Astrocyte (in vitro differentiated cells and primary cell): ENCODE data around the gene FEZ2.

Source experiments
- EZH2 ChIP-seq: IDR thresholded peaks from 2 replicates; pipeline ENCODE4 v1.6.1; 2012; ENCODE audit warnings: mild to moderate bottlenecking, low read length, inconsistent platforms; ENCODE audit not compliant: insufficient read depth
- TF ChIP-seq, protein P1 (sequence below): IDR thresholded peaks from 2 replicates; pipeline ENCODE4 v1.5.1; 2011; ENCODE audit warnings: low read depth, mild to moderate bottlenecking, inconsistent platforms, low read length, moderate library complexity; ENCODE audit not compliant: insufficient read depth

DNA sequence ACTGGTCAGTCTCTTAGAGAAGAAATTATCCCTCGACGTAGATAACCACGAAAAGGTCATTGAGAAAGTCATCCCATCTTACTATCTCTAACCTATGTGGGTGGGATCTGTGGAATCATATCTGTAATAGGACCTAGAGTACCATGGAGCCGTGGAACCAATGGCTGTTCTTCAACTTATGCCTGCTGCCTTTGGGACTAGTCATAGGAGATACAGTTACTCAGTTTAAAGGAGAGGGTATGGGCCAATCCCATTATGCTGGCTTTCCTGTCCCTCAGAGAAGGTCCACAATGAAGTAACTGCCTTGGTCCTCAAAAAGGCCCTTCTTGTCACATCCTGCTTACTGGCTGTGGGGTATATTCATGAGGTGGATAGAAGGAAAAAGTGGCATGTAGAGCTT lies 77.5 kb downstream of the FEZ2 start:
- TF ChIP-seq, protein P1, sequence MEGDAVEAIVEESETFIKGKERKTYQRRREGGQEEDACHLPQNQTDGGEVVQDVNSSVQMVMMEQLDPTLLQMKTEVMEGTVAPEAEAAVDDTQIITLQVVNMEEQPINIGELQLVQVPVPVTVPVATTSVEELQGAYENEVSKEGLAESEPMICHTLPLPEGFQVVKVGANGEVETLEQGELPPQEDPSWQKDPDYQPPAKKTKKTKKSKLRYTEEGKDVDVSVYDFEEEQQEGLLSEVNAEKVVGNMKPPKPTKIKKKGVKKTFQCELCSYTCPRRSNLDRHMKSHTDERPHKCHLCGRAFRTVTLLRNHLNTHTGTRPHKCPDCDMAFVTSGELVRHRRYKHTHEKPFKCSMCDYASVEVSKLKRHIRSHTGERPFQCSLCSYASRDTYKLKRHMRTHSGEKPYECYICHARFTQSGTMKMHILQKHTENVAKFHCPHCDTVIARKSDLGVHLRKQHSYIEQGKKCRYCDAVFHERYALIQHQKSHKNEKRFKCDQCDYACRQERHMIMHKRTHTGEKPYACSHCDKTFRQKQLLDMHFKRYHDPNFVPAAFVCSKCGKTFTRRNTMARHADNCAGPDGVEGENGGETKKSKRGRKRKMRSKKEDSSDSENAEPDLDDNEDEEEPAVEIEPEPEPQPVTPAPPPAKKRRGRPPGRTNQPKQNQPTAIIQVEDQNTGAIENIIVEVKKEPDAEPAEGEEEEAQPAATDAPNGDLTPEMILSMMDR = no peak
- TF ChIP-seq EZH2 = no peak
